H9 (cell line): ENCODE results near the gene BCAS3. TPM values are rescaled to one million over a fixed set of nuclear protein-coding genes. Genes with fewer than 3 reads are reported as not detected.

ENCODE experiments used
- DNase-seq: peaks from one replicate; pipeline ENCODE4 v3.0.0-alpha.2; 2017
- H2AFZ ChIP-seq: one replicate; pipeline ENCODE4 v1.6.1; 2013; ENCODE audit warnings: mild to moderate bottlenecking, low read length, control low read depth, moderate library complexity
- H2AK5ac ChIP-seq: 2 replicates; pipeline ENCODE4 v1.6.1; 2013; ENCODE audit warnings: low read length, control low read depth, mixed read lengths; ENCODE audit not compliant: insufficient read length
- H2BK120ac ChIP-seq: one replicate; pipeline ENCODE4 v1.6.1; 2013; ENCODE audit warnings: low read depth, mild to moderate bottlenecking, low read length, control low read depth, inconsistent platforms; ENCODE audit not compliant: poor library complexity, severe bottlenecking
- H2BK12ac ChIP-seq: 2 replicates; pipeline ENCODE4 v1.6.1; 2013; ENCODE audit warnings: low read length, control low read depth, mixed read lengths, low read depth; ENCODE audit not compliant: insufficient read length
- H2BK15ac ChIP-seq: 2 replicates; pipeline ENCODE4 v1.6.1; 2013; ENCODE audit warnings: low read depth, low read length, control low read depth
- H2BK20ac ChIP-seq: one replicate; pipeline ENCODE4 v1.6.1; 2013; ENCODE audit warnings: low read depth, mild to moderate bottlenecking, low read length, control low read depth, inconsistent platforms; ENCODE audit not compliant: poor library complexity, severe bottlenecking
- H2BK5ac ChIP-seq: 2 replicates; pipeline ENCODE4 v1.6.1; 2013; ENCODE audit warnings: low read length, control low read depth, mixed read lengths; ENCODE audit not compliant: insufficient read length
- H3K14ac ChIP-seq: 2 replicates; pipeline ENCODE4 v1.6.1; 2013; ENCODE audit warnings: low read length, control low read depth; ENCODE audit not compliant: insufficient read depth
- H3K18ac ChIP-seq: 2 replicates; pipeline ENCODE4 v1.6.1; 2013; ENCODE audit warnings: low read depth, mild to moderate bottlenecking, mixed read lengths, low read length, control low read depth; ENCODE audit not compliant: insufficient read length
- H3K23ac ChIP-seq: 2 replicates; pipeline ENCODE4 v1.6.1; 2013; ENCODE audit warnings: low read length, control low read depth, mixed read lengths, low read depth; ENCODE audit not compliant: insufficient read length
- H3K23me2 ChIP-seq: 2 replicates; pipeline ENCODE4 v1.6.1; 2013; ENCODE audit warnings: low read depth, mild to moderate bottlenecking, mixed read lengths, low read length, control low read depth; ENCODE audit not compliant: insufficient read length, poor library complexity, severe bottlenecking
- H3K27ac ChIP-seq: 2 replicates; pipeline ENCODE4 v1.5.1; 2013; ENCODE audit warnings: low read length, control low read depth, mixed read lengths, low read depth; ENCODE audit not compliant: insufficient read length
- H3K27me3 ChIP-seq: 2 replicates; pipeline ENCODE4 v1.6.1; 2013; ENCODE audit warnings: low read length, control low read depth, inconsistent platforms; ENCODE audit not compliant: insufficient read depth
- H3K4ac ChIP-seq: 2 replicates; pipeline ENCODE4 v1.6.1; 2013; ENCODE audit warnings: low read depth, mild to moderate bottlenecking, control low read depth, inconsistent platforms, low read length, moderate library complexity
- H3K4me1 ChIP-seq: 2 replicates; pipeline ENCODE4 v1.6.1; 2013; ENCODE audit warnings: low read length, control low read depth, inconsistent platforms; ENCODE audit not compliant: insufficient read depth
- H3K4me2 ChIP-seq: 2 replicates; pipeline ENCODE4 v1.6.1; 2013; ENCODE audit warnings: low read length, control low read depth, mixed read lengths; ENCODE audit not compliant: insufficient read length, insufficient read depth
- H3K56ac ChIP-seq: 2 replicates; pipeline ENCODE4 v1.6.1; 2013; ENCODE audit warnings: low read depth, mild to moderate bottlenecking, mixed read lengths, low read length, control low read depth; ENCODE audit not compliant: insufficient read length
- H3K79me1 ChIP-seq: 2 replicates; pipeline ENCODE4 v1.6.1; 2013; ENCODE audit warnings: low read depth, mild to moderate bottlenecking, moderate library complexity, low read length, control low read depth, inconsistent platforms; ENCODE audit not compliant: insufficient read depth, poor library complexity, severe bottlenecking
- H3K79me2 ChIP-seq: 2 replicates; pipeline ENCODE4 v1.6.1; 2013; ENCODE audit warnings: low read length, control low read depth, inconsistent platforms; ENCODE audit not compliant: insufficient read depth
- H3K9ac ChIP-seq: 2 replicates; pipeline ENCODE4 v1.6.1; 2013; ENCODE audit warnings: low read length, control low read depth, mixed read lengths; ENCODE audit not compliant: insufficient read length; ENCODE audit errors: extremely low read depth
- H3K9me3 ChIP-seq: one replicate; pipeline ENCODE4 v1.6.1; 2013; ENCODE audit warnings: low read depth, low read length, inconsistent platforms; ENCODE audit not compliant: control insufficient read depth
- H3T11ph ChIP-seq: one replicate; pipeline ENCODE4 v1.6.1; 2013; ENCODE audit warnings: mild to moderate bottlenecking, low read length, control low read depth, inconsistent platforms
- H4K20me1 ChIP-seq: one replicate; pipeline ENCODE4 v1.6.1; 2013; ENCODE audit not compliant: control insufficient read depth, insufficient read length, insufficient read depth
- H4K5ac ChIP-seq: 2 replicates; pipeline ENCODE4 v1.6.1; 2013; ENCODE audit warnings: low read depth, mild to moderate bottlenecking, mixed read lengths, low read length, control low read depth; ENCODE audit not compliant: insufficient read length
- H4K8ac ChIP-seq: replicated peaks from 2 replicates; pipeline ENCODE4 v1.6.1; 2013; ENCODE audit warnings: low read length, control low read depth, mixed read lengths, low read depth; ENCODE audit not compliant: insufficient read length
- H4K91ac ChIP-seq: 2 replicates; pipeline ENCODE4 v1.6.1; 2013; ENCODE audit warnings: low read depth, mild to moderate bottlenecking, moderate library complexity, mixed read lengths, low read length, control low read depth; ENCODE audit not compliant: insufficient read length
- H3K27ac Mint-ChIP-seq, 3 experiments: 2 replicates in 2 of 3; 3 replicates in 1 of 3; pipeline ENCODE4 v1.8.0; 2020 to 2021; ENCODE audit warnings: mixed read lengths in 3 of 3, mild to moderate bottlenecking in 1 of 3, moderate library complexity in 1 of 3
- H3K27me3 Mint-ChIP-seq: 2 replicates; pipeline ENCODE4 v1.8.0; 2021; ENCODE audit warnings: low read depth, mild to moderate bottlenecking, moderate library complexity, mixed read lengths
- H3K36me3 Mint-ChIP-seq, 3 experiments: 2 replicates in 2 of 3; 3 replicates in 1 of 3; pipeline ENCODE4 v1.8.0; 2020 to 2021; ENCODE audit warnings: low read depth in 3 of 3, mixed read lengths in 3 of 3; ENCODE audit not compliant: insufficient read depth in 1 of 3
- H3K4me1 Mint-ChIP-seq, 2 experiments: 2 replicates each; pipeline ENCODE4 v1.8.0; 2020; ENCODE audit warnings: mixed read lengths in 2 of 2
- H3K4me3 Mint-ChIP-seq, 2 experiments: 2 replicates in 1 of 2; 3 replicates in 1 of 2; pipeline ENCODE4 v1.8.0; 2020 to 2021; ENCODE audit warnings: mild to moderate bottlenecking in 2 of 2, mixed read lengths in 2 of 2, moderate library complexity in 1 of 2
- H3K9me3 Mint-ChIP-seq, 2 experiments: 2 replicates in 1 of 2; 3 replicates in 1 of 2; pipeline ENCODE4 v1.8.0; 2020; ENCODE audit warnings: mild to moderate bottlenecking in 2 of 2, mixed read lengths in 2 of 2, moderate library complexity in 1 of 2
- CTCF ChIP-seq: fragments of 200-600 bp; sonication (generic); conservative IDR thresholded peaks from 3 replicates; pipeline ENCODE4 v1.8.0; 2021; ENCODE audit warnings: antibody characterized with exemption, mild to moderate bottlenecking
- WGBS: extraction: QIAGEN DNeasy Blood & Tissue Kit; methylation state at CpG from one replicate; pipeline ENCODE4 v1.1.7; 2013; ENCODE audit warnings: missing lambda C conversion rate, low lambda C conversion rate, mixed read lengths; ENCODE audit not compliant: insufficient read length; ENCODE audit errors: extremely low coverage; 5-methylcytosine and 5-hydroxymethylcytosine counted together
- total RNA-seq: library from RNA; stranded (reverse); gene quantifications from 2 replicates; pipeline ENCODE4 v1.2.1, GENCODE V29; 2021

Gene BCAS3
- total RNA-seq, 1 experiment from 2014 or later: 22.4 TPM

GRCh38 chr17:61230461-61230860, 552.8 kb downstream of the BCAS3 start:
- H3K79me2 ChIP-seq: no peaks in the 10 kb centered on the region
- no peak for DNase-seq
- no peak overlapping the region for H2BK120ac ChIP-seq
- H3K27me3 ChIP-seq: no peaks in the 10 kb centered on the region
- H3K9ac ChIP-seq: no peak overlapping the region
- no peak overlapping the region for H2BK12ac ChIP-seq
- no peak overlapping the region for H3K56ac ChIP-seq
- TF ChIP-seq CTCF: no peak
- no peaks in the 10 kb centered on the region for H3K79me1 ChIP-seq
- no peak overlapping the region for H2BK15ac ChIP-seq
- no peak overlapping the region for H3K18ac ChIP-seq
- H4K91ac ChIP-seq: no peak overlapping the region
- no peak overlapping the region for H3K27ac ChIP-seq
- H2AK5ac ChIP-seq: no peak overlapping the region
- H3K14ac ChIP-seq: no peak overlapping the region
- no peaks in the 10 kb centered on the region for H4K20me1 ChIP-seq
- H3K4me3 Mint-ChIP-seq: no peak overlapping the region
- no peak overlapping the region for H3K23ac ChIP-seq
- H3K36me3 Mint-ChIP-seq: no peaks in the 10 kb centered on the region
- H2AFZ ChIP-seq: no peak overlapping the region
- no peak overlapping the region for H3K4me2 ChIP-seq
- H3K4me1 ChIP-seq: peaks cover 3% of the 10 kb centered on the region; the same call in 1 of the 2 replicates
- no CpG with 5 or more reads among the region's 2 CpGs for WGBS
- H2BK5ac ChIP-seq: no peak overlapping the region
- H3T11ph ChIP-seq: no peak overlapping the region
- H3K4ac ChIP-seq: no peak overlapping the region
- no peak overlapping the region for H4K8ac ChIP-seq
- H3K4me1 Mint-ChIP-seq: peaks cover 21 to 29% of the 10 kb centered on the region in 2 experiments
- no peak overlapping the region for H4K5ac ChIP-seq
- no peak overlapping the region for H3K27ac Mint-ChIP-seq
- H3K27me3 Mint-ChIP-seq: no peaks in the 10 kb centered on the region
- H2BK20ac ChIP-seq: no peak overlapping the region
- H3K9me3 Mint-ChIP-seq: no peaks in the 10 kb centered on the region
- H3K23me2 ChIP-seq: no peaks in the 10 kb centered on the region
- no peaks in the 10 kb centered on the region for H3K9me3 ChIP-seq
